Nephron (organoid): ENCODE measurements around the gene SH3GLB1.

Source experiments
- H3K27ac Mint-ChIP-seq, 3 experiments: 2 replicates each; pipeline ENCODE4 v1.8.0; 2020; ENCODE audit warnings: mixed read lengths in 3 of 3, mild to moderate bottlenecking in 2 of 3, moderate library complexity in 1 of 3
- H3K27me3 Mint-ChIP-seq: 2 replicates; pipeline ENCODE4 v1.8.0; 2021; ENCODE audit warnings: low read depth, mild to moderate bottlenecking, moderate library complexity, mixed read lengths
- H3K36me3 Mint-ChIP-seq: 2 replicates; pipeline ENCODE4 v1.8.0; 2020; ENCODE audit warnings: low read depth, mixed read lengths
- H3K4me1 Mint-ChIP-seq: 2 replicates; pipeline ENCODE4 v1.8.0; 2020; ENCODE audit warnings: mixed read lengths
- H3K4me3 Mint-ChIP-seq, 3 experiments: 2 replicates each; pipeline ENCODE4 v1.8.0; 2020; ENCODE audit warnings: mild to moderate bottlenecking in 3 of 3, mixed read lengths in 3 of 3, moderate library complexity in 2 of 3
- H3K9me3 Mint-ChIP-seq: 2 replicates; pipeline ENCODE4 v1.8.0; 2020; ENCODE audit warnings: mixed read lengths
- TF ChIP-seq, protein P1 (sequence below), 3 experiments: fragments of 200-600 bp; sonication (generic); IDR thresholded peaks; one replicate each; pipeline ENCODE4 v1.5.0; 2021; ENCODE audit warnings: antibody characterized with exemption in 3 of 3; ENCODE audit not compliant: unreplicated experiment in 3 of 3

Gene SH3GLB1

DNA sequence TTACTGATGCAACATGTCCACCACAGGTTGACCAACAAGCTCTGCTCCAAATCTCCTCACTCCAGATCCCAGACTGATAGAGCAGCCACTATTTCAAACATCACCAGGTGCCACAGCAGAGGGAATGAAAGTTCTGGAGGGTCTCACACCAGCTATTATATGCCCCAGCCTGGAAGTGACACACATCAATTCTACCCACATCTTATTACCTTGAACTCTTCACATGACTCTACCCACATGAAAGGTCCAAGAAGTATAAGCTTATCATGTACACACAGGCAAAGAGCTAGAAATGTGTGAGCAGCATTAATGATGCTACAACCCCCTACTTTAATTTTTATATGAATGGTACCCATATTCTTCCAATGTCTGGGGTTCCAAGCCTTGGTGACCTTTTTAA, 64.2 kb downstream of the SH3GLB1 start:
- H3K36me3 Mint-ChIP-seq: no peaks in the 10 kb centered on the region
- H3K27me3 Mint-ChIP-seq: no peaks in the 10 kb centered on the region
- peaks cover 16% of the 10 kb centered on the region for H3K4me1 Mint-ChIP-seq
- H3K9me3 Mint-ChIP-seq: peaks cover 18% of the 10 kb centered on the region
- H3K27ac Mint-ChIP-seq: no peak overlapping the region
- TF ChIP-seq, protein P1, sequence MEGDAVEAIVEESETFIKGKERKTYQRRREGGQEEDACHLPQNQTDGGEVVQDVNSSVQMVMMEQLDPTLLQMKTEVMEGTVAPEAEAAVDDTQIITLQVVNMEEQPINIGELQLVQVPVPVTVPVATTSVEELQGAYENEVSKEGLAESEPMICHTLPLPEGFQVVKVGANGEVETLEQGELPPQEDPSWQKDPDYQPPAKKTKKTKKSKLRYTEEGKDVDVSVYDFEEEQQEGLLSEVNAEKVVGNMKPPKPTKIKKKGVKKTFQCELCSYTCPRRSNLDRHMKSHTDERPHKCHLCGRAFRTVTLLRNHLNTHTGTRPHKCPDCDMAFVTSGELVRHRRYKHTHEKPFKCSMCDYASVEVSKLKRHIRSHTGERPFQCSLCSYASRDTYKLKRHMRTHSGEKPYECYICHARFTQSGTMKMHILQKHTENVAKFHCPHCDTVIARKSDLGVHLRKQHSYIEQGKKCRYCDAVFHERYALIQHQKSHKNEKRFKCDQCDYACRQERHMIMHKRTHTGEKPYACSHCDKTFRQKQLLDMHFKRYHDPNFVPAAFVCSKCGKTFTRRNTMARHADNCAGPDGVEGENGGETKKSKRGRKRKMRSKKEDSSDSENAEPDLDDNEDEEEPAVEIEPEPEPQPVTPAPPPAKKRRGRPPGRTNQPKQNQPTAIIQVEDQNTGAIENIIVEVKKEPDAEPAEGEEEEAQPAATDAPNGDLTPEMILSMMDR (IDR thresholded peaks at IDR 0.05; ENCODE audit: unreplicated experiment in 3 of 3): no peak
- no peak overlapping the region for H3K4me3 Mint-ChIP-seq

DNA sequence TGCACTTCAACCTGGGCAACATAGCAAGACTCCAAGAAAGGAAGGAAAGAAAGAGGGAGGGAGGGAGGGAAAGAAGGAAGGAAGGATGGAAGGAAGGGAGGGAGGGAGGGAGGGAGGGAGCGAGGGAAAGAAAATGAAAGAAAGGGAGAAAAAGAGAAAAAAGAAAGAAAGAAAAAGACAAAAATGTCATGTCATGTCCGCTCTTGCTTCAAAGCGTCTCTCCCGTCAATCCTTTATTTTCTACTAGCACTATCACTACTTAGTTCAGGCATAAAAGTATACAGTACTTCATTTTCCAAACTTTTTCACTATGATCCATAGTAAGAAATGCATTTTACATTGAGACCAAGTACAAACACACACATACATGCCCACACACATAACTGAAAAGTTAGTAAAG, 64.7 kb downstream of the SH3GLB1 start:
- H3K4me3 Mint-ChIP-seq: no peak overlapping the region
- H3K9me3 Mint-ChIP-seq: peaks cover 18% of the 10 kb centered on the region
- peaks cover 22% of the 10 kb centered on the region for H3K4me1 Mint-ChIP-seq
- TF ChIP-seq, protein P1 (IDR thresholded peaks at IDR 0.05; ENCODE audit: unreplicated experiment in 3 of 3): no peak
- H3K27me3 Mint-ChIP-seq: no peaks in the 10 kb centered on the region
- no peak overlapping the region for H3K27ac Mint-ChIP-seq
- H3K36me3 Mint-ChIP-seq: no peaks in the 10 kb centered on the region

DNA sequence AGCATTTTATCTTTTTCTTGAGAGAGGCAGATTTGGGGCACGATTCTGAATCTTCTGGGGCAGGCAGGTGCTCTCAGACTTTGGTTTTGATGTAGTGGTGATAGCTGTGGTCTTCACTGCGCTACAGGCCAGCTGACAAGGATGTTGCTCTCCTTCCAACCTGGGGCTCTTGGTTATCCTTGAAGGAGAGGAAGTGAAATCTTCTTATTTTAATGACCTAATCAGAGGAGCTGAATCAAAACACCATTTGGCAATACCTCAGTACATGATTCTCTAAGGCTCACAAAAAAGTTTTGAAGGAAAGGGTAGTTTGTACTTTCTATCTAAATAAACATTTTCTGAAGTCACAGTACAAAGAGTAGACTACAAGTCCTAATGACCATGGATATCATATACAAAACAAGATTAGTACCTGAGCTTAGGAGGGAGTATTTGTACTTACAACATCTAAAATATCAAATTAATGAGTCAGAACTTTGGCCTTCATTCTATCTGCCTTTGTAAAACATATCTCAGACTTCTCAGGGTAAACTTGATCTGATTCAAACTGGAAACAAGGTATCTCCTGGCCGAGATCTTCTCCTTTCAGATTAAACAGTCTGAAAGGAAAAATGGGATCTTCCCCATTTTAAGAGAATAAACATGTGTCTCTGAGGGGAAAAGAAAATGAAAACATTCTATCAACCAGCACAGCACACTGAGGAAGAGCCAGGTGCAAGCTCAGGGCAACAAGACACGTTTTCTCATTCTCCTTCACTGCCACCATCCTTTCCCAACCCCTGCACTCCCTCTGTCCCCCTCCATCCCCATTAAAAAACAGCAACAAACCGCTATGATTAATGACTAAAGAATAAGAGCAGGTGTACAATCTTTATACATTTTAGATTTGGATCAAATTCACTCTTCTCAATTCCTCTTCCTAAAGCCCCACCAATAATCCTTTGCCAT, 69.2 kb downstream of the SH3GLB1 start:
- Mint-ChIP-seq H3K4me1 (peaks cover 38% of the 10 kb centered on the region), H3K9me3 (peaks cover 4% of the 10 kb centered on the region), H3K4me3 (peak overlapping the region; percentile 40 to 46 (median 40)), H3K27ac (peak overlapping the region; percentile 88 to 98 (median 96)), H3K27me3 (no peaks in the 10 kb centered on the region), H3K36me3 (no peaks in the 10 kb centered on the region)
- TF ChIP-seq, protein P1 (IDR thresholded peaks at IDR 0.05; ENCODE audit: unreplicated experiment in 3 of 3): no peak

DNA sequence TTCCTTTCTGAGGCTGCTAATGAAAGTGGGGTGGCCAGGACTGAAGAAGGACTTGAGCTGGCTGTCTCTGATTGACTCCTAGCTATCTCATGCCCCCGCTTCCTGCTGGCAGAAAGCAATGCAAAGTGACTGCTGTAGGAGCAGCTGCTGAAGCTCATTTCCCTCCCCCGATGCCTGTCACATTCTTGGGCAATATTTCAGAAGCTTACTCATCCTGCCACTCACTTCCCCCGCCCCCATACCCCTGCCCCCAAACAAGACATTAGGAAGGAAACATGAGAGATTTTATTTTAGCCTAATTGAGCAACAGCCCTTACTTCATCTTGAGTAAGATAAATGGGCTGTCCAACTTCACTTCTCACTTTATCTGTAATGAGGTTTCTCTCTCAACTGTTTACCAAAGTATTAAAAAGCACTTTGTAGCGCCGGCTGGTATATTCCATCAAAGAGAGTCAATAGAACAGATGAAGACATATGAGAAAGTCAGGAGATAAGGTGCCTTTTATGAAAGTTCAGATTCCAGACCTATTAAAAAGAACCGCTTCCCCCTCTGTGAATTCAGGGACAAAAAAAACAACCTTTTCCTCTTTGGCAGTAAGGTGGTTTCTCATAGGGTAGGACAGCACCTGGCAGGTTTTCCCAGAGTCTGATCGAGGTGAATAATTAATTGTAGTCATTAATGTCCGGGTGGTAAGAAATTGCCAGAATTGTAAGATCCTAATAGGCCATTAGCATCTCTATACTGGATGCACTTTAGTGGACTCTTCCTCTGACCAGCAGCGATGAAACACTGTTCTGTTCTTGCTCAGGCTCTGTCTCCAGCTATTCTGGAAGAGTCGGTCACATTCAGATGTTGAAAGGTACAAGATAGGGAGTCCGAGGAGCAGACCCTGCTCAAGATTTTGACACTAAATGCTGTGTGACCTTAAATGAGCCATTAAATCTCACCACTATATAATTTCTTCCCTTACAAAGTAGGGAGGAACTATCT, 70.2 kb downstream of the SH3GLB1 start:
- no peaks in the 10 kb centered on the region for H3K9me3 Mint-ChIP-seq
- no peaks in the 10 kb centered on the region for H3K36me3 Mint-ChIP-seq
- TF ChIP-seq, protein P1 (IDR thresholded peaks at IDR 0.05; ENCODE audit: unreplicated experiment in 3 of 3): no peak

DNA sequence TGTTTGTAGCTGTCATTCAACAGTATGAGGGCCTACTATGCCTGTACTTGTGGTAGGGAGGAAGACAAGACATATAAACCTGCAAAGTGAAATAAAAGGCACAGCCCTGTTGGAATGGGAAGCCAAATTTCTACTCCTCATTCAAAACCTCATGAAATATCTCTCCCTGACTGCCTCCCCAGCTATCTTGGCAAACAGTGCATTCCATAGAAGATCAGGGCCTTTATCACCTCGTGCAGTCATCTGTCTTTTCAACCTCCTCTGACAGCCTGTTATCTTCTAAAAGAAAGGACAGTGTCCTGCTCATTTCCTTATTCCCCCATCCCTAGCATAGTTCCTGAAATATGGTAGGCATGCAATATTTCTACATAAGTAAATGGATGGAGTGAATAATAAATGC, 71.0 kb downstream of the SH3GLB1 start:
- Mint-ChIP-seq H3K36me3 (no peaks in the 10 kb centered on the region), H3K27me3 (no peaks in the 10 kb centered on the region), H3K4me3 (no peak overlapping the region), H3K27ac (peak overlapping the region; percentile 88 to 98 (median 96)), H3K4me1 (peaks cover 51% of the 10 kb centered on the region), H3K9me3 (no peaks in the 10 kb centered on the region)
- TF ChIP-seq, protein P1 (IDR thresholded peaks at IDR 0.05; ENCODE audit: unreplicated experiment in 3 of 3): no peak

More for the DNA sequence above, 70.2 kb downstream of the SH3GLB1 start:
- Mint-ChIP-seq H3K4me3 (peak overlapping the region; percentile 40 to 46 (median 40)), H3K27me3 (no peaks in the 10 kb centered on the region), H3K4me1 (peaks cover 43% of the 10 kb centered on the region), H3K27ac (peak overlapping the region; percentile 88 to 98 (median 96))
